Measurements from ENCODE around the gene IL1RAPL2.

IL1RAPL2 gene

GRCh38 chrX:105052926-105053325, 486.9 kb downstream of the IL1RAPL2 start:
- no peaks in the 10 kb centered on the region for H3K9me2 ChIP-seq (replicated peaks; ENCODE audit: control insufficient read depth, low read length)
- H3K4me2 ChIP-seq (ENCODE audit: low read length) = no peak overlapping the region
- H3K79me2 ChIP-seq (ENCODE audit: control insufficient read depth, low read length) = no peaks in the 10 kb centered on the region
- TF ChIP-seq EZH2phosphoT487 (IDR thresholded peaks at IDR 0.05; ENCODE audit: borderline replicate concordance, low read length) (no peak), CTCF (IDR thresholded peaks at IDR 0.05; ENCODE audit: low read depth, low read length, poor library complexity, severe bottlenecking) (no peak)
- no peaks in the 10 kb centered on the region for H3K27me3 ChIP-seq (ENCODE audit: control insufficient read depth, low read length)
- H3K4me1 ChIP-seq (ENCODE audit: control insufficient read depth, low read length) = no peaks in the 10 kb centered on the region
- no peak overlapping the region for H3K27ac ChIP-seq (ENCODE audit: low read depth, low read length)
- H3K36me3 ChIP-seq (ENCODE audit: control insufficient read depth, low read length) = no peaks in the 10 kb centered on the region
- no peaks in the 10 kb centered on the region for H4K20me1 ChIP-seq (ENCODE audit: control insufficient read depth, insufficient read depth, low read depth, low read length)
- H3K4me3 ChIP-seq (ENCODE audit: low read length) = no peak overlapping the region
- H3K9me3 ChIP-seq (ENCODE audit: control insufficient read depth, insufficient read depth, low read length) = no peaks in the 10 kb centered on the region
- no peaks in the 10 kb centered on the region for H3F3A ChIP-seq (ENCODE audit: control insufficient read depth, insufficient read depth)

GRCh38 chrX:105063743-105064142, 497.7 kb downstream of the IL1RAPL2 start:
- no peaks in the 10 kb centered on the region for H3K27me3 ChIP-seq (ENCODE audit: control insufficient read depth, low read length)
- no peaks in the 10 kb centered on the region for H3K9me2 ChIP-seq (replicated peaks; ENCODE audit: control insufficient read depth, low read length)
- no peaks in the 10 kb centered on the region for H4K20me1 ChIP-seq (ENCODE audit: control insufficient read depth, insufficient read depth, low read depth, low read length)
- no peaks in the 10 kb centered on the region for H3K9me3 ChIP-seq (ENCODE audit: control insufficient read depth, insufficient read depth, low read length)
- H3K27ac ChIP-seq (ENCODE audit: low read depth, low read length) = no peak overlapping the region
- TF ChIP-seq EZH2phosphoT487 (IDR thresholded peaks at IDR 0.05; ENCODE audit: borderline replicate concordance, low read length) (no peak), CTCF (IDR thresholded peaks at IDR 0.05; ENCODE audit: low read depth, low read length, poor library complexity, severe bottlenecking) (no peak)
- H3K4me2 ChIP-seq (ENCODE audit: low read length) = no peak overlapping the region
- no peaks in the 10 kb centered on the region for H3F3A ChIP-seq (ENCODE audit: control insufficient read depth, insufficient read depth)
- H3K79me2 ChIP-seq (ENCODE audit: control insufficient read depth, low read length) = no peaks in the 10 kb centered on the region
- no peaks in the 10 kb centered on the region for H3K36me3 ChIP-seq (ENCODE audit: control insufficient read depth, low read length)
- no peaks in the 10 kb centered on the region for H3K4me1 ChIP-seq (ENCODE audit: control insufficient read depth, low read length)
- no peak overlapping the region for H3K4me3 ChIP-seq (ENCODE audit: low read length)

GRCh38 chrX:105098201-105098600, 532.2 kb downstream of the IL1RAPL2 start:
- H3K36me3 ChIP-seq (ENCODE audit: control insufficient read depth, low read length) = no peaks in the 10 kb centered on the region
- no peaks in the 10 kb centered on the region for H3K79me2 ChIP-seq (ENCODE audit: control insufficient read depth, low read length)
- H3K4me1 ChIP-seq (ENCODE audit: control insufficient read depth, low read length) = no peaks in the 10 kb centered on the region
- no peaks in the 10 kb centered on the region for H3K9me3 ChIP-seq (ENCODE audit: control insufficient read depth, insufficient read depth, low read length)
- H3K4me3 ChIP-seq (ENCODE audit: low read length) = no peak overlapping the region
- H4K20me1 ChIP-seq (ENCODE audit: control insufficient read depth, insufficient read depth, low read depth, low read length) = no peaks in the 10 kb centered on the region
- no peak overlapping the region for H3K27ac ChIP-seq (ENCODE audit: low read depth, low read length)
- H3K4me2 ChIP-seq (ENCODE audit: low read length) = no peak overlapping the region
- H3F3A ChIP-seq (ENCODE audit: control insufficient read depth, insufficient read depth) = no peaks in the 10 kb centered on the region
- no peak for TF ChIP-seq CTCF (IDR thresholded peaks at IDR 0.05; ENCODE audit: low read depth, low read length, poor library complexity, severe bottlenecking)
- no peak for TF ChIP-seq EZH2phosphoT487 (IDR thresholded peaks at IDR 0.05; ENCODE audit: borderline replicate concordance, low read length)
- H3K27me3 ChIP-seq (ENCODE audit: control insufficient read depth, low read length) = no peaks in the 10 kb centered on the region
- no peaks in the 10 kb centered on the region for H3K9me2 ChIP-seq (replicated peaks; ENCODE audit: control insufficient read depth, low read length)

GRCh38 chrX:105098812-105099211, 532.8 kb downstream of the IL1RAPL2 start:
- no peaks in the 10 kb centered on the region for H4K20me1 ChIP-seq (ENCODE audit: control insufficient read depth, insufficient read depth, low read depth, low read length)
- H3F3A ChIP-seq (ENCODE audit: control insufficient read depth, insufficient read depth) = no peaks in the 10 kb centered on the region
- no peak overlapping the region for H3K4me2 ChIP-seq (ENCODE audit: low read length)
- H3K36me3 ChIP-seq (ENCODE audit: control insufficient read depth, low read length) = no peaks in the 10 kb centered on the region
- no peaks in the 10 kb centered on the region for H3K27me3 ChIP-seq (ENCODE audit: control insufficient read depth, low read length)
- H3K4me3 ChIP-seq (ENCODE audit: low read length) = no peak overlapping the region
- H3K4me1 ChIP-seq (ENCODE audit: control insufficient read depth, low read length) = no peaks in the 10 kb centered on the region
- no peaks in the 10 kb centered on the region for H3K79me2 ChIP-seq (ENCODE audit: control insufficient read depth, low read length)
- H3K9me3 ChIP-seq (ENCODE audit: control insufficient read depth, insufficient read depth, low read length) = no peaks in the 10 kb centered on the region
- H3K27ac ChIP-seq (ENCODE audit: low read depth, low read length) = no peak overlapping the region
- TF ChIP-seq EZH2phosphoT487 (IDR thresholded peaks at IDR 0.05; ENCODE audit: borderline replicate concordance, low read length) (no peak), CTCF (IDR thresholded peaks at IDR 0.05; ENCODE audit: low read depth, low read length, poor library complexity, severe bottlenecking) (no peak)
- no peaks in the 10 kb centered on the region for H3K9me2 ChIP-seq (replicated peaks; ENCODE audit: control insufficient read depth, low read length)

Data from DOHH2 (cell line).